DMS114 treated with DMSO at 0.1 percent for 48 hours (cell line): Measurements from ENCODE around the gene CD40.

Experiments used
- DNase-seq: peaks from one replicate; lab custom pipeline; 2025; ENCODE audit not compliant: unreplicated experiment; lab: John Stamatoyannopoulos, UW

The CD40 gene

DNA sequence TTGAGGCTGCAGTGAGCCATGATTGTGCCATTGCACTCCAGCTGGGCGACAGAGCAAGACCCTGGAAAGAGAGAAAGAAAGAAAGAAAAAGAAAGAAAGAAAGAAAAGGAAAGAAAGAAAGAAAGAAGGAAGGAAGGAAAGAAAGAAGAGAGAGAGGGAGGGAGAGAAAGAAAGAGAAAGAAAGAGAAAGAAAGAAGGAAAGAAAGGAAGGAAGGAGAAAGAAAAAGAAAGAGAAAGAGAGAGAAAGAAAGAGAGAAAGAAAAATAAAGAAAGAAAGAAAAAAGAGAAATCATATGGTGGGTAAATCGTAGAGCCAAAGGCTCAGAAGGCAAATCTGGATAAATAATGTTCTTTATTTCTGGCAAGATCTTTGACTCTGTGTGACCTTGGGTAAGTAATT is 53.4 kb downstream of the CD40 start:
- DNase-seq = no peak

DNA sequence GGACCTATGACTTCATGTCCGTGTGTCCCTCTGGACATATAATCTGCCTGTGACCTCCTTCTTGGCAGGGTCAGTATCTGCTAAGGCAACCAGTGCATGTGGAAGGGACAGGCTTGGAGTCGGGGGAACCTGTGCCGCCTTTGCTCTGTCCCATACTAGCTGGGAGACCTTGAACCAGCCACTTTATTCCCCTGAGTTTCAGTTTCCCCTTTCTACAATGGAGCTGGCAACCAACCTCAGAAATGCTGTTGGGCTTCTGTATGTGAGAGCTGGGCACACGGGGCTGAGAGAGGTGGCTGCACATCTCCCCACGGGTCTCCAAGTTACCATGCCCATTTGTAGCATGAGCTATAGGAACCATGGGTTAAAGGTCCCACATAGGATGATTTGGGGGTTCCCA is 53.8 kb downstream of the CD40 start:
- DNase-seq = no peak

GRCh38 chr20:46172455-46172854 is 54.3 kb downstream of the CD40 start:
- no peak for DNase-seq

DNA sequence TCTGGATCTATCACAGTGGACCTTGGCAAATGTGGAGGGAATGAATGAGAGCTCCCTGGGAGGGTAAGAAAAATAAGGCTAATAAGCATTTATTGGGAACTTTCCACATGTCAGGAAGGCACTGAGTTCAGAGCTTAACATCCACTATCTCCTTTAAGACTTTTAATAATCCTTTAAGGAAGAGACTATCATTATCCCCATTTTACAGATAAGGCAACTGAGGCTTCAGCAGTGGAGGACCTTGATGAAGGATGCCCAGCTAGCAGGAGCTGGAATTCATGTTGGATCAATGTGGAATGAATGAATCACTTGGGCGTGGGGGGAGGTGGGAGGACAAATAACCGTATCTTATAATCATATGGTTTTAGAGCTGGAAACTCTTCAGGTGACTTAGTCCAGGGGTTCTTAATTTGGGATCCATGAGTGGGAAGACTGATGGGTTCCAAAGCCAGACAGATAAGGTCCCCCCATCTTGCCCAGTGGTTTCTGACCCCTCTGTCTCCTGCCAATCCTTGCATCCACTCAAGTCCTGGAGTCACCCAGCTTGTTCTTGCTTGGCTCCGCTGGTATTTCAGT is 54.9 kb downstream of the CD40 start:
- no peak for DNase-seq

GRCh38 chr20:46173652-46174468 is 55.7 kb downstream of the CD40 start:
- no peak for DNase-seq

GRCh38 chr20:46174469-46175126 is 56.5 kb downstream of the CD40 start:
- DNase-seq = no peak

DNA sequence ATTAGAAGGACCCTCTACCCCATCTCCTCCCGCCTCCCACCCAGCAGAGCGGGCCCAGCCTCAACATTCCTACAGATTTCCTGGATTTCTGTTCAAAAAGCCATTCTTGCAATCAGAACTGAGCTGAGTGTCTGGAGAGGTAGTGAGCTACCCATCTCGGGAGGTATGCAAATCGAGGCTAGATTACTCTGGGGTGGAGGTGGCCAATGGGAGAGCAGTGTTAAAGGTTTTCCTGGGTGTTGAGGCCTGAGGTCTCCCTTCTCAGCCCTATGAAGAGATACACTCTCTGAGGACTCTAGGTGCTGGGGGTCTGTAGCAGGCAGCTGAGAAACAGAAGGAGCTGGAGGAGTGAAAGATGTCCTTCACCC is 57.0 kb downstream of the CD40 start:
- DNase-seq = no peak

GRCh38 chr20:46176739-46177378 is 58.7 kb downstream of the CD40 start:
- DNase-seq = no peak

- no peak for DNase-seq
These were observed 59.7 kb downstream of the CD40 start for GRCh38 chr20:46177768-46178167.

DNA sequence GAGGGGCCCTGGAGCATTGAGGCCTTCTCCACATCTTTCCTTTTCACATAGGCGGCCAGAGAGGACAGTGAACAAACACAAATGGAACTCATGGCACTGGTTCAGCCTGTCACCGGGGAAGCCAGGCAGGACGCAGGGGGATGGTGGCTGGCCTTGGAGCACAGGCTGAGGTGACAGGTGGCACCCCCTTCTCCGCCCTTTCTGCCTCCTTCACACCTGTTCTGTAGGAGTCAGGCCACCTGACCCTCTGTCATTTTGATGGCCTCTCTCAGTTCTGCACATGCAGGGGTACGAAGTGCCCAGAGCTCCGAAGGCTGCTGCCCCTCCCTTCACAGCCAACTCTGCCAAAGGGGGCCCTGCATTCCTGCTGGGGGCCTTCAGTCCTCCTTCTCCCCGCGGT is 60.8 kb downstream of the CD40 start:
- DNase-seq = no peak
